GM12878 (cell line): ENCODE data around the gene HOTAIR. TPM values are rescaled to one million over a fixed set of nuclear protein-coding genes. Genes with fewer than 3 reads are reported as not detected.

Experiments
- ATAC-seq: fragments of 200-7000 bp; cut with Tn5 transposase; 3 replicates; pipeline ENCODE4 v1.9.1; 2020; ENCODE audit warnings: mild to moderate bottlenecking, moderate library complexity
- BruUV-seq: library from RNA; stranded (reverse); fragments of 400-500 nt; replicated peaks from 2 replicates; lab custom pipeline; 2021; lab: Mats Ljungman, UMichigan
- CTCF ChIA-PET: fragments of 300-600 bp; sonication (Branson Sonifier 250); formaldehyde crosslinking; extraction: SDS; loops from one replicate; lab custom pipeline; 2021; ENCODE audit warnings: inconsistent platforms; lab: Yijun Ruan, JAX
- POLR2A ChIA-PET: fragments of 350-600 bp; formaldehyde crosslinking; extraction: SDS; loops from one replicate; lab custom pipeline; 2021; ENCODE audit warnings: inconsistent platforms; lab: Charles Lee
- RAD21 ChIA-PET: fragments of 300-600 bp; sonication (Branson Sonifier 250); formaldehyde crosslinking; loops from one replicate; lab custom pipeline; 2023; ENCODE audit warnings: antibody characterized with exemption; ENCODE audit not compliant: unreplicated experiment; lab: Charles Lee
- SMC1A ChIA-PET: fragments of 300-600 bp; sonication (Branson Sonifier 250); formaldehyde crosslinking; loops from one replicate; lab custom pipeline; 2023; ENCODE audit not compliant: unreplicated experiment, uncharacterized antibody; lab: Charles Lee
- DNase-seq: peaks from one replicate; pipeline ENCODE4 v3.0.0-alpha.2; 2011; ENCODE audit warnings: low read depth, low spot score
- FAIRE-seq: peaks from 3 replicates; lab custom pipeline; 2011; peaks lifted over from hg19 to GRCh38; lab: Jason Lieb, UNC
- H2AFZ ChIP-seq: 2 replicates; pipeline ENCODE4 v1.6.0; 2011; ENCODE audit warnings: low read depth, low read length, control low read depth; ENCODE audit not compliant: control insufficient read depth
- H3K27ac ChIP-seq: 2 replicates; pipeline ENCODE4 v1.5.1; 2011; ENCODE audit warnings: control low read depth; ENCODE audit not compliant: control insufficient read depth, insufficient read depth
- H3K27me3 ChIP-seq, 2 experiments: replicated peaks in 1 of 2; 2 replicates each; pipeline versions ENCODE4 v1.6.0 to v1.6.1; 2011; ENCODE audit warnings: low read length in 1 of 2; ENCODE audit not compliant: control insufficient read depth in 2 of 2, insufficient read depth in 2 of 2
- H3K36me3 ChIP-seq, 2 experiments: 2 replicates each; pipeline ENCODE4 v1.5.1; 2011; ENCODE audit warnings: low read length in 1 of 2; ENCODE audit not compliant: control insufficient read depth in 2 of 2, insufficient read depth in 2 of 2
- H3K4me1 ChIP-seq: 2 replicates; pipeline ENCODE4 v1.6.1; 2011; ENCODE audit warnings: mild to moderate bottlenecking, low read length, moderate library complexity, mixed read lengths; ENCODE audit not compliant: control insufficient read depth, insufficient read depth
- H3K4me2 ChIP-seq: 2 replicates; pipeline ENCODE4 v1.6.0; 2011; ENCODE audit warnings: control low read depth; ENCODE audit not compliant: control insufficient read depth, insufficient read depth
- H3K4me3 ChIP-seq: fragments of 200-600 bp; sonication (generic); 2 replicates; pipeline ENCODE4 v1.5.1; 2016
- H3K79me2 ChIP-seq: 2 replicates; pipeline ENCODE4 v1.6.0; 2011; ENCODE audit warnings: low read length; ENCODE audit not compliant: control insufficient read depth, insufficient read depth
- H3K9ac ChIP-seq: 2 replicates; pipeline ENCODE4 v1.8.0; 2011; ENCODE audit warnings: low read length, control low read depth, mixed read lengths; ENCODE audit not compliant: control insufficient read depth, insufficient read depth
- H3K9me3 ChIP-seq: replicated peaks from 3 replicates; pipeline ENCODE4 v1.5.1; 2011; ENCODE audit warnings: mild to moderate bottlenecking, low read length; ENCODE audit not compliant: control insufficient read depth, insufficient read depth
- H4K20me1 ChIP-seq: 2 replicates; pipeline ENCODE4 v1.6.0; 2011; ENCODE audit not compliant: control insufficient read depth, insufficient read depth
- ATF7 ChIP-seq: fragments of 450-650 bp; IDR thresholded peaks from 2 replicates; pipeline ENCODE4 v1.6.1; 2016; ENCODE audit warnings: low read depth, mild to moderate bottlenecking
- CBFB ChIP-seq: IDR thresholded peaks from 2 replicates; pipeline ENCODE4 v1.6.1; 2016; ENCODE audit warnings: antibody characterized with exemption, low read depth
- EED ChIP-seq: sonication (generic); IDR thresholded peaks from 2 replicates; pipeline ENCODE4 v1.6.1; 2016; ENCODE audit warnings: antibody characterized with exemption, low read depth
- ESRRA ChIP-seq: IDR thresholded peaks from 2 replicates; pipeline ENCODE4 v1.6.1; 2012; ENCODE audit warnings: mild to moderate bottlenecking, low read length, improper control_type of control experiment
- NBN ChIP-seq: fragments of 450-650 bp; IDR thresholded peaks from 2 replicates; pipeline ENCODE4 v1.6.1; 2016
- NFXL1 ChIP-seq: fragments of 450-650 bp; IDR thresholded peaks from 2 replicates; pipeline ENCODE4 v1.6.1; 2017; ENCODE audit warnings: antibody characterized with exemption, mild to moderate bottlenecking, borderline replicate concordance
- NRF1 ChIP-seq: conservative IDR thresholded peaks from 2 replicates; pipeline ENCODE4 v1.6.1; 2011; ENCODE audit warnings: mild to moderate bottlenecking, low read depth, low read length, improper control_type of control experiment
- POLR2AphosphoS2 ChIP-seq: IDR thresholded peaks from 2 replicates; pipeline ENCODE4 v1.6.1; 2011; ENCODE audit warnings: low read depth, mild to moderate bottlenecking, low read length, improper control_type of control experiment, moderate library complexity
- RELA ChIP-seq: fragments of 450-650 bp; IDR thresholded peaks from 2 replicates; pipeline ENCODE4 v1.8.0; 2014; ENCODE audit warnings: borderline replicate concordance; ENCODE audit not compliant: partially characterized antibody
- SMC3 ChIP-seq: IDR thresholded peaks from 2 replicates; pipeline ENCODE4 v1.6.1; 2011; ENCODE audit warnings: low read length, improper control_type of control experiment, borderline replicate concordance
- SPI1 ChIP-seq: IDR thresholded peaks from 2 replicates; pipeline ENCODE4 v1.6.1; 2011; ENCODE audit warnings: low read depth, mild to moderate bottlenecking, low read length, moderate library complexity, borderline replicate concordance; ENCODE audit not compliant: insufficient read depth
- TCF3 ChIP-seq: IDR thresholded peaks from 2 replicates; pipeline ENCODE4 v1.6.1; 2012; ENCODE audit warnings: low read depth, mild to moderate bottlenecking, low read length, borderline replicate concordance; ENCODE audit not compliant: insufficient read depth
- YY1 ChIP-seq: IDR thresholded peaks from 2 replicates; pipeline ENCODE4 v1.6.1; 2011; ENCODE audit warnings: low read depth, mild to moderate bottlenecking, low read length
- ZBED1 ChIP-seq: IDR thresholded peaks from 2 replicates; pipeline ENCODE4 v1.6.1; 2016; ENCODE audit warnings: borderline replicate concordance
- WGBS: methylation state at CpG from one replicate; pipeline ENCODE4 v1.1.6; 2016; ENCODE audit warnings: low lambda C conversion rate; ENCODE audit not compliant: insufficient replicate concordance, insufficient coverage; ENCODE audit errors: missing lambda C conversion rate; 5-methylcytosine and 5-hydroxymethylcytosine counted together
- in situ Hi-C: fragments of 300-500 bp; cut with MboI; formaldehyde crosslinking; loops from 9 replicates; pipeline ENCODE4 v1.14.3; 2018; ENCODE audit warnings: mixed read lengths
- intact Hi-C: fragments of 100-400 bp; cut with micrococcal nuclease; formaldehyde crosslinking; loops from one replicate; pipeline ENCODE4 v1.14.2; 2022; ENCODE audit not compliant: unreplicated experiment
- polyA plus RNA-seq, 11 experiments: library from polyadenylated mRNA; depleted of rRNA in 4 of 11; unstranded in 6 of 11; stranded (reverse) in 5 of 11; fragments of >200 nt; fragmentation: Nextera tagmentation in 4 of 11; fragmentation: Illumina TruSeq in 1 of 11; extraction: Ambion mirVana in 4 of 11; extraction: Trizol in 1 of 11; gene quantifications; 1 replicate in 1 of 11; 2 replicates in 10 of 11; pipeline versions ENCODE4 v1.2.1 to v1.2.3, GENCODE V29; 2011 to 2016; ENCODE audit warnings: inconsistent platforms in 2 of 11, missing spikeins in 2 of 11, low read depth in 1 of 11
- total RNA-seq, 4 experiments: library from RNA; depleted of rRNA in 3 of 4; stranded (reverse); fragments of >200 nt in 3 of 4; fragmentation: Illumina TruSeq in 1 of 4; extraction: Trizol in 1 of 4; gene quantifications; 2 replicates each; pipeline versions ENCODE4 v1.2.1 to v1.2.3, GENCODE V29; 2013 to 2021
- TF ChIP-seq, protein P1 (sequence below): fragments of 450-650 bp; IDR thresholded peaks from 2 replicates; pipeline ENCODE4 v1.6.1; 2017; ENCODE audit warnings: mild to moderate bottlenecking, moderate library complexity
- TF ChIP-seq, protein P2 (sequence below): IDR thresholded peaks from 2 replicates; pipeline ENCODE4 v1.6.1; 2011; ENCODE audit warnings: mild to moderate bottlenecking, low read depth, low read length, moderate library complexity; ENCODE audit not compliant: insufficient replicate concordance

Gene HOTAIR
- total and polyA plus RNA-seq, 10 of the 15 experiments (the other 5 are each of a cell fraction or from before 2014, with no cell fraction given) = not detected

DNA sequence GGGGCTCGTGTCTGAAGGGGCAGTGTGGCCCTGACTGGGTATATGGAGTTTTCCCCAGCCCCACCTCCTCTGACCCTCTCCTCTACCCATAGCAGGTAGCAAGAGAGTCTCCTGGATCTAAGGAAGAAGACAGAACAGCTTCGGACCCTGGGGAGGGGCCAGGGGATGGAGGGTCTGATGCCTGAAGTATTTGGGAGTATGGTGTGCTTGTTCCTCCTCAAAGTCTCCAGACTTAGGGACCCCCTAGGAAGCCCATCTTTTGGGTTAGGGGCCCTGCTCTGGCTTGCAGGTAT lies 33.5 kb upstream of the HOTAIR start (continued):
- TF ChIP-seq, protein P1, sequence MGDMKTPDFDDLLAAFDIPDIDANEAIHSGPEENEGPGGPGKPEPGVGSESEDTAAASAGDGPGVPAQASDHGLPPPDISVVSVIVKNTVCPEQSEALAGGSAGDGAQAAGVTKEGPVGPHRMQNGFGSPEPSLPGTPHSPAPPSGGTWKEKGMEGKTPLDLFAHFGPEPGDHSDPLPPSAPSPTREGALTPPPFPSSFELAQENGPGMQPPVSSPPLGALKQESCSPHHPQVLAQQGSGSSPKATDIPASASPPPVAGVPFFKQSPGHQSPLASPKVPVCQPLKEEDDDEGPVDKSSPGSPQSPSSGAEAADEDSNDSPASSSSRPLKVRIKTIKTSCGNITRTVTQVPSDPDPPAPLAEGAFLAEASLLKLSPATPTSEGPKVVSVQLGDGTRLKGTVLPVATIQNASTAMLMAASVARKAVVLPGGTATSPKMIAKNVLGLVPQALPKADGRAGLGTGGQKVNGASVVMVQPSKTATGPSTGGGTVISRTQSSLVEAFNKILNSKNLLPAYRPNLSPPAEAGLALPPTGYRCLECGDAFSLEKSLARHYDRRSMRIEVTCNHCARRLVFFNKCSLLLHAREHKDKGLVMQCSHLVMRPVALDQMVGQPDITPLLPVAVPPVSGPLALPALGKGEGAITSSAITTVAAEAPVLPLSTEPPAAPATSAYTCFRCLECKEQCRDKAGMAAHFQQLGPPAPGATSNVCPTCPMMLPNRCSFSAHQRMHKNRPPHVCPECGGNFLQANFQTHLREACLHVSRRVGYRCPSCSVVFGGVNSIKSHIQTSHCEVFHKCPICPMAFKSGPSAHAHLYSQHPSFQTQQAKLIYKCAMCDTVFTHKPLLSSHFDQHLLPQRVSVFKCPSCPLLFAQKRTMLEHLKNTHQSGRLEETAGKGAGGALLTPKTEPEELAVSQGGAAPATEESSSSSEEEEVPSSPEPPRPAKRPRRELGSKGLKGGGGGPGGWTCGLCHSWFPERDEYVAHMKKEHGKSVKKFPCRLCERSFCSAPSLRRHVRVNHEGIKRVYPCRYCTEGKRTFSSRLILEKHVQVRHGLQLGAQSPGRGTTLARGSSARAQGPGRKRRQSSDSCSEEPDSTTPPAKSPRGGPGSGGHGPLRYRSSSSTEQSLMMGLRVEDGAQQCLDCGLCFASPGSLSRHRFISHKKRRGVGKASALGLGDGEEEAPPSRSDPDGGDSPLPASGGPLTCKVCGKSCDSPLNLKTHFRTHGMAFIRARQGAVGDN = no peak
- TF ChIP-seq, protein P2, sequence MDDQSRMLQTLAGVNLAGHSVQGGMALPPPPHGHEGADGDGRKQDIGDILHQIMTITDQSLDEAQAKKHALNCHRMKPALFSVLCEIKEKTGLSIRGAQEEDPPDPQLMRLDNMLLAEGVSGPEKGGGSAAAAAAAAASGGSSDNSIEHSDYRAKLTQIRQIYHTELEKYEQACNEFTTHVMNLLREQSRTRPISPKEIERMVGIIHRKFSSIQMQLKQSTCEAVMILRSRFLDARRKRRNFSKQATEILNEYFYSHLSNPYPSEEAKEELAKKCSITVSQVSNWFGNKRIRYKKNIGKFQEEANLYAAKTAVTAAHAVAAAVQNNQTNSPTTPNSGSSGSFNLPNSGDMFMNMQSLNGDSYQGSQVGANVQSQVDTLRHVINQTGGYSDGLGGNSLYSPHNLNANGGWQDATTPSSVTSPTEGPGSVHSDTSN = no peak
- TF ChIP-seq NBN (no peak), ESRRA (no peak), SMC3 (no peak)
- TF ChIP-seq, all 136 proteins: peak for 0

- no peak overlapping the region for H3K9ac ChIP-seq
- ChIA-PET POLR2A (no interaction called here), CTCF (interaction anchor here (1.1 to 6.1 kb wide), 11 partner anchors 9 to 208 kb away, joined by 3 to 105 read pairs (median 19); partner anchors contain the start of genes HOXC5, HOXC6 and SMUG1)
- H3K4me3 ChIP-seq = no peak overlapping the region
- H2AFZ ChIP-seq = no peak overlapping the region
- H3K79me2 ChIP-seq = no peaks in the 10 kb centered on the region
- BruUV-seq = no TSS peak
- in situ Hi-C loops = no loop called here
- H3K4me1 ChIP-seq = peaks cover 6% of the 10 kb centered on the region
- intact Hi-C loops = loop anchor here (10.0 kb wide), 1 partner anchor 367 kb away; no protein-coding TSS in a partner anchor
- no peak for TF ChIP-seq EED
- TF ChIP-seq YY1 = no peak
- no peak for TF ChIP-seq RELA
- TF ChIP-seq ATF7 = no peak
- no peak for TF ChIP-seq CBFB
- TF ChIP-seq POLR2AphosphoS2 = no peak
- TF ChIP-seq SPI1 = no peak
- no peak for TF ChIP-seq ZBED1
- no peak for TF ChIP-seq NRF1
- no peak for TF ChIP-seq NFXL1
- no peak for TF ChIP-seq TCF3
- TF ChIP-seq, all 136 proteins: peak for 0
- ChIA-PET SMC1A (interaction anchor here (0.8 to 3.4 kb wide), 10 partner anchors 8 to 194 kb away, joined by 3 to 37 read pairs (median 6); partner anchors contain the start of genes HOXC4, HOXC5, HOXC9 and SMUG1), RAD21 (interaction anchor here (1.1 to 4.5 kb wide), 10 partner anchors 10 to 199 kb away, joined by 3 to 38 read pairs (median 5); partner anchors contain the start of genes HOXC10, HOXC5 and HOXC6)
- H3K27me3 ChIP-seq = peaks cover 32% of the 10 kb centered on the region in 2 experiments
- 42% methylated on average over 2 of the region's 2 CpGs for WGBS
- no peaks in the 10 kb centered on the region for H4K20me1 ChIP-seq
- no peaks in the 10 kb centered on the region for H3K36me3 ChIP-seq
- no peak for DNase-seq
- H3K9me3 ChIP-seq = no peaks in the 10 kb centered on the region
- no peak for FAIRE-seq
- no peak overlapping the region for H3K4me2 ChIP-seq
- no peak for ATAC-seq
- no peak overlapping the region for H3K27ac ChIP-seq
Observed at GRCh38 chr12:54007538-54008259, 32.9 kb upstream of the HOTAIR start.
